CD8-positive, alpha-beta memory T cell (primary cell): ENCODE results near the gene ARID5B. TPM values are rescaled to one million over a fixed set of nuclear protein-coding genes. Genes with fewer than 3 reads are reported as not detected.
A peak's percentile ranks its signal among the peaks of the same experiment; 100 is the strongest.

Source experiments
- CTCF ChIA-PET: fragments of 350-600 bp; sonication (Branson Sonifier 250); formaldehyde crosslinking; loops from one replicate; lab custom pipeline; 2021; ENCODE audit warnings: antibody characterized with exemption; lab: Charles Lee
- POLR2A ChIA-PET: fragments of 350-600 bp; sonication (Branson Sonifier 250); formaldehyde crosslinking; loops from one replicate; lab custom pipeline; 2021; ENCODE audit warnings: antibody characterized with exemption; lab: Charles Lee
- DNase-seq, 5 donors: peaks; one replicate each; pipeline versions ENCODE4 v3.0.0 to v3.0.0-alpha.2; 2020 to 2022; ENCODE audit warnings: mixed read lengths in 1 of 5
- H3K27ac ChIP-seq: one replicate; pipeline ENCODE4 v1.7.0; 2013; ENCODE audit warnings: low read depth, mild to moderate bottlenecking, low read length, moderate library complexity
- H3K27me3 ChIP-seq: 2 replicates; pipeline ENCODE4 v1.7.0; 2013; ENCODE audit warnings: low read length, mild to moderate bottlenecking; ENCODE audit not compliant: insufficient read depth, poor library complexity, severe bottlenecking
- H3K36me3 ChIP-seq: 2 replicates; pipeline ENCODE4 v1.7.0; 2013; ENCODE audit warnings: mild to moderate bottlenecking, low read length, moderate library complexity; ENCODE audit not compliant: insufficient read depth
- H3K4me1 ChIP-seq: 2 replicates; pipeline ENCODE4 v1.7.0; 2013; ENCODE audit warnings: mild to moderate bottlenecking, low read length, moderate library complexity; ENCODE audit not compliant: insufficient read depth
- H3K4me3 ChIP-seq: 2 replicates; pipeline ENCODE4 v1.7.0; 2013; ENCODE audit warnings: mild to moderate bottlenecking, low read length
- H3K9me3 ChIP-seq: 2 replicates; pipeline ENCODE4 v1.7.0; 2013; ENCODE audit warnings: mild to moderate bottlenecking, low read length
- H3K27ac Mint-ChIP-seq, 8 donors: one replicate each; pipeline ENCODE4 v1.8.0; 2020 to 2021; ENCODE audit warnings: mixed read lengths in 8 of 8, mild to moderate bottlenecking in 6 of 8, inconsistent platforms in 3 of 8, moderate library complexity in 3 of 8
- H3K27me3 Mint-ChIP-seq, 2 donors: one replicate each; pipeline ENCODE4 v1.8.0; 2020 to 2021; ENCODE audit warnings: mixed read lengths in 2 of 2, mild to moderate bottlenecking in 1 of 2, moderate library complexity in 1 of 2
- H3K36me3 Mint-ChIP-seq, 3 donors: one replicate each; pipeline ENCODE4 v1.8.0; 2020 to 2021; ENCODE audit warnings: mixed read lengths in 3 of 3, inconsistent platforms in 1 of 3, mild to moderate bottlenecking in 1 of 3
- H3K4me1 Mint-ChIP-seq, 3 donors: one replicate each; pipeline ENCODE4 v1.8.0; 2020 to 2021; ENCODE audit warnings: mixed read lengths in 3 of 3, inconsistent platforms in 1 of 3, mild to moderate bottlenecking in 1 of 3
- H3K4me3 Mint-ChIP-seq, 7 donors: one replicate each; pipeline ENCODE4 v1.8.0; 2020 to 2021; ENCODE audit warnings: mixed read lengths in 7 of 7, mild to moderate bottlenecking in 6 of 7, moderate library complexity in 4 of 7, inconsistent platforms in 2 of 7
- H3K9me3 Mint-ChIP-seq, 5 donors: one replicate each; pipeline ENCODE4 v1.8.0; 2020 to 2022; ENCODE audit warnings: mixed read lengths in 5 of 5, mild to moderate bottlenecking in 3 of 5, moderate library complexity in 2 of 5, inconsistent platforms in 1 of 5
- polyA plus RNA-seq: library from polyadenylated mRNA; unstranded; fragments of 300-500 nt; fragmentation: Illumina TruSeq; gene quantifications from one replicate; pipeline ENCODE4 v1.2.3, GENCODE V29; 2021
- total RNA-seq, 2 experiments: library from RNA; stranded (reverse); gene quantifications; one replicate each; pipeline ENCODE4 v1.2.3, GENCODE V29; 2021

Gene ARID5B
- total and polyA plus RNA-seq, 3 experiments from 2014 or later, result 37.1 to 48.7 (median 38.4) TPM

- Mint-ChIP-seq H3K27ac (peak overlapping the region in 4 of 8 donors; percentile 6 to 85 (median 31)), H3K36me3 (peaks cover 20 to 47% (median 33%) of the 10 kb centered on the region in 3 donors), H3K4me3 (no peak overlapping the region), H3K4me1 (peaks cover 40 to 82% (median 75%) of the 10 kb centered on the region in 3 donors), H3K9me3 (no peaks in the 10 kb centered on the region), H3K27me3 (peaks cover 0 to 1% of the 10 kb centered on the region in 2 donors)
- H3K27me3 ChIP-seq, result no peaks in the 10 kb centered on the region
- H3K36me3 ChIP-seq, result no peaks in the 10 kb centered on the region
- DNase-seq, result no peak
- H3K4me1 ChIP-seq, result peaks cover 13% of the 10 kb centered on the region
- H3K27ac ChIP-seq, result no peak overlapping the region
- H3K9me3 ChIP-seq, result no peaks in the 10 kb centered on the region
- ChIA-PET POLR2A (no interaction called here), CTCF (no interaction called here)
- H3K4me3 ChIP-seq, result no peak overlapping the region
Measured at GRCh38 chr10:61998937-61999336, 97.4 kb downstream of the ARID5B start.

- H3K36me3 Mint-ChIP-seq, result peaks cover 20 to 52% (median 36%) of the 10 kb centered on the region in 3 donors
- Histone ChIP-seq H3K27ac (no peak overlapping the region), H3K4me3 (no peak overlapping the region), H3K36me3 (no peaks in the 10 kb centered on the region), H3K4me1 (peaks cover 3% of the 10 kb centered on the region), H3K9me3 (no peaks in the 10 kb centered on the region), H3K27me3 (no peaks in the 10 kb centered on the region)
- H3K9me3 Mint-ChIP-seq, result no peaks in the 10 kb centered on the region
- peak overlapping the region in 1 of 7 donors; percentile 12 for H3K4me3 Mint-ChIP-seq
- ChIA-PET CTCF (no interaction called here), POLR2A (no interaction called here)
- no peak for DNase-seq
- H3K27ac Mint-ChIP-seq, result peak overlapping the region in 3 of 8 donors; percentile 25 to 84 (median 66)
- H3K4me1 Mint-ChIP-seq, result peaks cover 38 to 83% (median 77%) of the 10 kb centered on the region in 3 donors
- peaks cover 0 to 1% of the 10 kb centered on the region in 2 donors for H3K27me3 Mint-ChIP-seq
Measured at GRCh38 chr10:62000037-62000603, 98.6 kb downstream of the ARID5B start.

- Histone ChIP-seq H3K4me3 (no peak overlapping the region), H3K36me3 (no peaks in the 10 kb centered on the region), H3K4me1 (no peaks in the 10 kb centered on the region), H3K27ac (no peak overlapping the region), H3K27me3 (no peaks in the 10 kb centered on the region), H3K9me3 (no peaks in the 10 kb centered on the region)
- Mint-ChIP-seq H3K9me3 (no peaks in the 10 kb centered on the region), H3K27me3 (peaks cover 0 to 1% of the 10 kb centered on the region in 2 donors), H3K4me1 (peaks cover 39 to 85% (median 77%) of the 10 kb centered on the region in 3 donors), H3K4me3 (no peak overlapping the region), H3K27ac (peak overlapping the region in 4 of 8 donors; percentile 2 to 71 (median 29)), H3K36me3 (peaks cover 20 to 56% (median 39%) of the 10 kb centered on the region in 3 donors)
- ChIA-PET CTCF (interaction anchor here (0.5 kb wide), 1 partner anchor 161 kb away, joined by 3 read pairs; no protein-coding TSS in a partner anchor), POLR2A (no interaction called here)
- no peak for DNase-seq
Measured at GRCh38 chr10:62000726-62001125, 99.2 kb downstream of the ARID5B start.

- ChIA-PET CTCF (interaction anchor here (1.3 kb wide), 1 partner anchor 10 kb away, joined by 4 read pairs; no protein-coding TSS in a partner anchor), POLR2A (no interaction called here)
- peaks cover 44 to 91% (median 82%) of the 10 kb centered on the region in 3 donors for H3K4me1 Mint-ChIP-seq
- peak overlapping the region in 2 of 8 donors; percentile 41 to 52 for H3K27ac Mint-ChIP-seq
- Histone ChIP-seq H3K4me1 (no peaks in the 10 kb centered on the region), H3K9me3 (no peaks in the 10 kb centered on the region), H3K36me3 (no peaks in the 10 kb centered on the region), H3K4me3 (no peak overlapping the region), H3K27ac (no peak overlapping the region), H3K27me3 (no peaks in the 10 kb centered on the region)
- H3K4me3 Mint-ChIP-seq, result peak overlapping the region in 2 of 7 donors; percentile 15 to 33
- no peaks in the 10 kb centered on the region for H3K9me3 Mint-ChIP-seq
- no peaks in the 10 kb centered on the region for H3K27me3 Mint-ChIP-seq
- H3K36me3 Mint-ChIP-seq, result peaks cover 20 to 62% (median 41%) of the 10 kb centered on the region in 3 donors
- DNase-seq, result no peak
Measured at GRCh38 chr10:62001898-62002297, 100.4 kb downstream of the ARID5B start.

GRCh38 chr10:62002753-62003152 lies 101.3 kb downstream of the ARID5B start:
- ChIA-PET POLR2A (no interaction called here), CTCF (interaction anchor here (1.3 kb wide), 1 partner anchor 11 kb away, joined by 4 read pairs; no protein-coding TSS in a partner anchor)
- no peaks in the 10 kb centered on the region for H3K9me3 Mint-ChIP-seq
- H3K27me3 Mint-ChIP-seq, result no peaks in the 10 kb centered on the region
- no peaks in the 10 kb centered on the region for H3K36me3 ChIP-seq
- peak overlapping the region in 2 of 8 donors; percentile 39 to 68 for H3K27ac Mint-ChIP-seq
- no peaks in the 10 kb centered on the region for H3K9me3 ChIP-seq
- DNase-seq, result no peak
- H3K4me3 Mint-ChIP-seq, result no peak overlapping the region
- peaks cover 20 to 61% (median 38%) of the 10 kb centered on the region in 3 donors for H3K36me3 Mint-ChIP-seq
- H3K4me3 ChIP-seq, result no peak overlapping the region
- no peak overlapping the region for H3K27ac ChIP-seq
- no peaks in the 10 kb centered on the region for H3K4me1 ChIP-seq
- H3K27me3 ChIP-seq, result no peaks in the 10 kb centered on the region
- H3K4me1 Mint-ChIP-seq, result peaks cover 48 to 93% (median 84%) of the 10 kb centered on the region in 3 donors

GRCh38 chr10:62004042-62004441 lies 102.5 kb downstream of the ARID5B start:
- POLR2A ChIA-PET, result no interaction called here
- Mint-ChIP-seq H3K36me3 (peaks cover 14 to 54% (median 38%) of the 10 kb centered on the region in 3 donors), H3K4me3 (no peak overlapping the region), H3K9me3 (no peaks in the 10 kb centered on the region), H3K27me3 (no peaks in the 10 kb centered on the region), H3K4me1 (peaks cover 52 to 93% (median 76%) of the 10 kb centered on the region in 3 donors), H3K27ac (peak overlapping the region in 1 of 8 donors; percentile 9)
- CTCF ChIA-PET, result interaction anchor here (1.0 to 1.5 kb wide), 2 partner anchors 35 to 101 kb away, joined by 3 read pairs; no protein-coding TSS in a partner anchor
- no peak for DNase-seq
- H3K9me3 ChIP-seq, result no peaks in the 10 kb centered on the region
- no peaks in the 10 kb centered on the region for H3K36me3 ChIP-seq
- no peaks in the 10 kb centered on the region for H3K4me1 ChIP-seq
- no peaks in the 10 kb centered on the region for H3K27me3 ChIP-seq
- no peak overlapping the region for H3K4me3 ChIP-seq
- H3K27ac ChIP-seq, result no peak overlapping the region

GRCh38 chr10:62005281-62005680 lies 103.8 kb downstream of the ARID5B start:
- Histone ChIP-seq H3K36me3 (no peaks in the 10 kb centered on the region), H3K4me3 (no peak overlapping the region), H3K27ac (no peak overlapping the region), H3K27me3 (no peaks in the 10 kb centered on the region), H3K9me3 (no peaks in the 10 kb centered on the region), H3K4me1 (no peaks in the 10 kb centered on the region)
- CTCF ChIA-PET, result interaction anchor here (1.5 to 1.6 kb wide), 2 partner anchors 102 to 240 kb away, joined by 3 read pairs; no protein-coding TSS in a partner anchor
- Mint-ChIP-seq H3K36me3 (peaks cover 8 to 49% (median 28%) of the 10 kb centered on the region in 3 donors), H3K4me3 (no peak overlapping the region), H3K9me3 (no peaks in the 10 kb centered on the region), H3K27ac (peak overlapping the region in 1 of 8 donors; percentile 19), H3K4me1 (peaks cover 54 to 94% (median 80%) of the 10 kb centered on the region in 3 donors), H3K27me3 (no peaks in the 10 kb centered on the region)
- no peak for DNase-seq
- POLR2A ChIA-PET, result no interaction called here

- Histone ChIP-seq H3K27ac (no peak overlapping the region), H3K4me1 (no peaks in the 10 kb centered on the region), H3K27me3 (no peaks in the 10 kb centered on the region), H3K4me3 (no peak overlapping the region), H3K36me3 (no peaks in the 10 kb centered on the region), H3K9me3 (no peaks in the 10 kb centered on the region)
- Mint-ChIP-seq H3K4me3 (no peak overlapping the region), H3K36me3 (peaks cover 4 to 46% (median 25%) of the 10 kb centered on the region in 3 donors), H3K27ac (peak overlapping the region in 2 of 8 donors; percentile 5 to 52), H3K4me1 (peaks cover 51 to 94% (median 79%) of the 10 kb centered on the region in 3 donors), H3K9me3 (no peaks in the 10 kb centered on the region), H3K27me3 (no peaks in the 10 kb centered on the region)
- POLR2A ChIA-PET, result no interaction called here
- DNase-seq, result no peak
- CTCF ChIA-PET, result interaction anchor here (1.6 kb wide), 1 partner anchor 239 kb away, joined by 3 read pairs; no protein-coding TSS in a partner anchor
Measured at GRCh38 chr10:62005687-62006086, 104.2 kb downstream of the ARID5B start.
